Measurements from ENCODE around the gene SYT3.

DNA sequence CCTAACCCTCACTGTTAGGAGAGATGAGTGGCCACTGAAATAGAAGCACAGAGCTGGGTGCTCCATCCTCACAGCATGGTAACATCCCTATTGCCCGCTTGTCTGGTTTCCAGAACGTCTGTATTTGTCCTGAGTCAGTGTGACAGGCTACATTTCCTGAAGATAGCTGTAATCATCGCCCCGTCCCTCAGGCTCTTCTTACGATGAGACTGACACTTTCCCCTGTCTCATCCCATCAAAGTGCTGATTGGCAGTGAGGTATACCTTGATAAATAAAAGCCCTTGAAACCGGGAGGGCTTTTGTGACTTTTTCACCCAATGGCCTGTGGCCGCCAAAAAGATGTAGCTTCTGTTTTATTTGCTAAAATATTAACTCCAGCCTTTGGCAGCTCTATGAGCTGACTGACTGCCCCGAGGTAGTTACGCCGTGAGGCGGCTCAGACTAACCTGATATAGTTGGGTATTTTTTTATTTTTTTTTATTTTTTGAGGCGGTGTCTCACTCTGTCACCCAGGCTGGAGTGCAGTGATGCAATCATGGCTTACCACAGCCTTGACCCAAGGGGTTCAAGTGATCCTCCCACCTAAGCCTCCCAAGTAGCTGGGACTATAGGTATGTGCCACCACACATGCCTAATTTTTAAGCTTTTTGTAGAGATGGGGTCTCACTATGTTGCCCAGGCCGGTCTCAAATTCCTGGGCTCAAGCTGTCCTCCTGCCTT lies 65.8 kb downstream of the SYT3 start:
- TF ChIP-seq, protein P1, sequence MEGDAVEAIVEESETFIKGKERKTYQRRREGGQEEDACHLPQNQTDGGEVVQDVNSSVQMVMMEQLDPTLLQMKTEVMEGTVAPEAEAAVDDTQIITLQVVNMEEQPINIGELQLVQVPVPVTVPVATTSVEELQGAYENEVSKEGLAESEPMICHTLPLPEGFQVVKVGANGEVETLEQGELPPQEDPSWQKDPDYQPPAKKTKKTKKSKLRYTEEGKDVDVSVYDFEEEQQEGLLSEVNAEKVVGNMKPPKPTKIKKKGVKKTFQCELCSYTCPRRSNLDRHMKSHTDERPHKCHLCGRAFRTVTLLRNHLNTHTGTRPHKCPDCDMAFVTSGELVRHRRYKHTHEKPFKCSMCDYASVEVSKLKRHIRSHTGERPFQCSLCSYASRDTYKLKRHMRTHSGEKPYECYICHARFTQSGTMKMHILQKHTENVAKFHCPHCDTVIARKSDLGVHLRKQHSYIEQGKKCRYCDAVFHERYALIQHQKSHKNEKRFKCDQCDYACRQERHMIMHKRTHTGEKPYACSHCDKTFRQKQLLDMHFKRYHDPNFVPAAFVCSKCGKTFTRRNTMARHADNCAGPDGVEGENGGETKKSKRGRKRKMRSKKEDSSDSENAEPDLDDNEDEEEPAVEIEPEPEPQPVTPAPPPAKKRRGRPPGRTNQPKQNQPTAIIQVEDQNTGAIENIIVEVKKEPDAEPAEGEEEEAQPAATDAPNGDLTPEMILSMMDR (IDR thresholded peaks at IDR 0.05): no peak
- TF ChIP-seq, protein P2, sequence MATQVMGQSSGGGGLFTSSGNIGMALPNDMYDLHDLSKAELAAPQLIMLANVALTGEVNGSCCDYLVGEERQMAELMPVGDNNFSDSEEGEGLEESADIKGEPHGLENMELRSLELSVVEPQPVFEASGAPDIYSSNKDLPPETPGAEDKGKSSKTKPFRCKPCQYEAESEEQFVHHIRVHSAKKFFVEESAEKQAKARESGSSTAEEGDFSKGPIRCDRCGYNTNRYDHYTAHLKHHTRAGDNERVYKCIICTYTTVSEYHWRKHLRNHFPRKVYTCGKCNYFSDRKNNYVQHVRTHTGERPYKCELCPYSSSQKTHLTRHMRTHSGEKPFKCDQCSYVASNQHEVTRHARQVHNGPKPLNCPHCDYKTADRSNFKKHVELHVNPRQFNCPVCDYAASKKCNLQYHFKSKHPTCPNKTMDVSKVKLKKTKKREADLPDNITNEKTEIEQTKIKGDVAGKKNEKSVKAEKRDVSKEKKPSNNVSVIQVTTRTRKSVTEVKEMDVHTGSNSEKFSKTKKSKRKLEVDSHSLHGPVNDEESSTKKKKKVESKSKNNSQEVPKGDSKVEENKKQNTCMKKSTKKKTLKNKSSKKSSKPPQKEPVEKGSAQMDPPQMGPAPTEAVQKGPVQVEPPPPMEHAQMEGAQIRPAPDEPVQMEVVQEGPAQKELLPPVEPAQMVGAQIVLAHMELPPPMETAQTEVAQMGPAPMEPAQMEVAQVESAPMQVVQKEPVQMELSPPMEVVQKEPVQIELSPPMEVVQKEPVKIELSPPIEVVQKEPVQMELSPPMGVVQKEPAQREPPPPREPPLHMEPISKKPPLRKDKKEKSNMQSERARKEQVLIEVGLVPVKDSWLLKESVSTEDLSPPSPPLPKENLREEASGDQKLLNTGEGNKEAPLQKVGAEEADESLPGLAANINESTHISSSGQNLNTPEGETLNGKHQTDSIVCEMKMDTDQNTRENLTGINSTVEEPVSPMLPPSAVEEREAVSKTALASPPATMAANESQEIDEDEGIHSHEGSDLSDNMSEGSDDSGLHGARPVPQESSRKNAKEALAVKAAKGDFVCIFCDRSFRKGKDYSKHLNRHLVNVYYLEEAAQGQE (IDR thresholded peaks at IDR 0.05; ENCODE audit: insufficient read depth in 1 of 2, low read depth in 2 of 2, low read length in 1 of 2): no peak
- TF ChIP-seq TCF7L2 (IDR thresholded peaks at IDR 0.05; ENCODE audit: low read depth, low read length) (no peak), SIN3A (IDR thresholded peaks at IDR 0.05; ENCODE audit: borderline replicate concordance, insufficient read depth, low read depth, low read length) (no peak)
